Measurements from ENCODE around the gene C2CD4D.

Gene C2CD4D

GRCh38 chr1:151811181-151811580, 28.4 kb downstream of the C2CD4D start:
- no peak for DNase-seq

- no peak for DNase-seq
These were observed 29.5 kb downstream of the C2CD4D start for GRCh38 chr1:151809985-151810556.

GRCh38 chr1:151809290-151809984, 30.2 kb downstream of the C2CD4D start:
- no peak for DNase-seq

DNA sequence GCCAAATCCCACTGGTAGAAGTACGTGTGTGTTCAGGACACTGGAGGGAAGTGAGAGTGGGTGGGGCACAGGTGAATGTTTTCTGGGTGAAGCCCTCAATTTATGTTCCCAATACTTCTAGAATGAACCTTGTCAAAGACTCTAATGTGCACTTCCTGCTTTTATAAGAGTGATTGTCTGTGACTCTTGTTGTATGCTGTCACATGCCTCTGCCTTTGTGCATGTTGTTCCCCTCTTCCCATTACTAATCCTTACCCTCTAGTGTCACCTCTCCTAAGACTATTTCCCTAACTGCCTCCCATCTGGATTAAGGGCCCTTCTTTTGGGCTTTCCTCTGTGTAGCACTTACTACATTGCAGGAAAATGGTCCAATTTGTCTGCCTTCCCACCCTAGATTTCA, 31.9 kb downstream of the C2CD4D start:
- DNase-seq: no peak

DNA sequence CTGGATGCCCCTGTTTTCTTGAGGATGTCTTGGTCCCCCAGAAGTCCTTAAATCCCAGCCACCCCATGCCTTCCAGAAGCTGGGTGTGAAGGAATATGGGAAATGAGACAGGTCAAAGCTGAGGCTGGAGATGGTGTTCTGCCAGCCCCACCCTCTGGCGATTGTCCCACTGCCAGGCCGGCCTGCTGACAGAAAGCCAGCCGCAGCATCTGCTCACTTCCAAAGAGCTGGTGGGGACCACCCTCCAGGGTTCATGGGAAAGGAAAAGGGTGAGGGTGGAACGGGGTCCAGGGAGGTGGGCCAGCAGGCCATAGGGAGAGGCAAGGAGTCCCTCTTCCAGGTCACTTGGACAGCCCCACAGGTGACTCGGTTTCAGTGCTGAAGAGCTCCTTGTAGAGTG, 32.5 kb downstream of the C2CD4D start:
- no peak for DNase-seq

GRCh38 chr1:151806170-151806569, 33.5 kb downstream of the C2CD4D start:
- no peak for DNase-seq

DNA sequence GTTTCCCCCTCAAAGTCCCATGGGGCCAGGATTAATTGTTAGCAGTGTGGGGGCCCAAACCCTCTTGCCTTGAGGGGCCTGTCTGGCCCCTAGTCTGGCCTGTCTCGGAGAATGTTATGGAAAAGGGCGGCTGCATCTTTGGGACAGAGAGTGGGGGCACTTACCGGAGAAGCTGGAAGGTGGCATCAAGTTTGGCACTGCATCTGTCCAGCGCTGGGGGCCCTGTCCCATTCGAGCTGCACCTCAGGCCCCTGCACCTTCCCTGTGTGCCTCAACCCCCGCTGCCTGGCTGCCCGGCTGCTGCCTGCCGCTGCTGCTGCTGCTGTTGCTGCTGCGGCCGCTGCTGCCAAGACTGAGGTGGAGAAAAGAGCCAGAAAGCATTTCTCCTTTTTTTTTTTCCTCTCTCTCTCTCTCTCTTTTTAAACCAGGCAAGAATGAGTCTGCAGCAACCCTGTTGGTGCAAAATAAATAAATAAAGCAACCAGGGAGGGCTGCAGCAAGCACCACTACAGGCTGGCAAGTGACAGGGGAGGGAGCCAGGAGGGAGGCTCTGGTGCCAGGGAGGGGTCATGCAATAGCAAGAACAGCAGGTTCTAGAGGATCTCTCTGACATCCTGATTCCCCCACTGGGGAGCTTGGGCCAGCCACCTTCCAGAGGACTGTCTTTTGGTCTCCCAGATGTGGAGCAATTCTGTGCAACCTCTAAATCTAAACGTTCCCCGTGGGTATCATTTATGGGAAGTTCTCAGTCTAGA, 34.4 kb downstream of the C2CD4D start, which contains the start of gene LINGO4:
TSS of gene LINGO4 (minus strand) at position 354 of the 755 bp plus-strand sequence. CDS start 2,715 bp downstream, outside the sequence.
- no peak for DNase-seq

DNA sequence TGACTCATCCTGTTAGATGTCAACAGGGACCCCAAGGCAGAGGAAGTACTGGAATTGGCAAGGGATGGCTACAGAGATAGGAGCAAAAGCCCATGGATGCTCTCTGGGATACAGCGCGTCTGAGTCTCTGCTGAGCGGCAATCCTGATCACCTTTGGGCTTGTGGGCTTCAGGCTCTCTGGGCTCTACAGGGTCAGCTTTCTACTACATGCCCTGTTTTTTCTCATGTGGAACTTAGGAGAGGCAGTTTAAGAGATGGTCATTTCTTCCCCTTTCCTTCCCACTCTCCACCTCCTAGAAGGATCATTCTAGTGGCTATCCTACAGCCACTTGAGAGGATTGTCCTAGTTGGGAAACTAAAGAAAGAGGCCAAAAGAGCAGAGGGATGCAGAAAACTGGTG, 35.7 kb downstream of the C2CD4D start:
- no peak for DNase-seq

- DNase-seq: no peak
These were observed 36.5 kb downstream of the C2CD4D start for GRCh38 chr1:151803164-151803563.

DNA sequence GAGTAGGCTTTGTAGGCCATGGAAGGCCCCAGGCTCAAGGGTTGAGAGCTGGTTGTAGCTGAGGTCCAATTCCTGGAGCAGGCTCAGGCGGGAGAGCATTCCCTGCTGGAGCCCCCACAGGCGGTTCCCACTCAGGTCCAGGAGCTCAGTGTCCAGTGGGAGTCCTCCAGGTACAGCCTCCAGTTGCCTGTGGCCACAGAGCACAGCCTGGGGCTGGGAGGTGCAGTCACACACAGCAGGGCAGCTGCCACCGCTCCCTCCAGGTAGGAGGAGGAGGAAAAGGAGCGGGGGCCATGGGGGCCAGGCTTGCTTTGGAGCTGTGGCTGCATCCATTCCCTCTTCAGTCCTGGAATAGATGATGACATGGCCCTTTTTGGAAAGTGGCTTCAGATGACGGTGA, 37.2 kb downstream of the C2CD4D start:
- no peak for DNase-seq

- no peak for DNase-seq
These were observed 37.8 kb downstream of the C2CD4D start for GRCh38 chr1:151801846-151802245.

DNA sequence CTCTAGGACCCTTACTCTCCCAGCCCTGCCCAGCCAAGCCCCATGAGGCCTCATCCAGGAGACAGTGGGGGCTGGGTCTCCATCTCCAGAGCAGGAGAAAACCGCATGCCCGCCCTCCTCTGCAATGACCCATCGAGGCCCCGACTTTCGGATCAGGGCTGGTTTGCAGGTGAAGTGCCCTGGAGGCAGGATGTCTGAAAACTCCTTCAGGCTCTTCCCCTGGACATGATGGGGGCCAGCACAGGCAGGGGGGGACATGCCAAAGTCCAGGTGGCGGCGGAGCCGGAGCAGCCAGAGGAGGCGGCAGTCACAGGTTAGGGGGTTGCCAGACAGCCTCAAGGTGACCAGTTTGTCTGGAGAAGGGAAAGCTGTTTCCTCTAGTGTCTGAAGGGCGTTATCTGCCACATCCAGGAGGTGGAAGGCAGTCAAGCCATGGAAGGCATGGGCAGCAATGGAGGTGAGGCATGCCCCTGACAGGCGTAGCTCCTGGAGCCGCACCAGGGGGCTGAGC, 38.3 kb downstream of the C2CD4D start:
- DNase-seq: no peak

DNA sequence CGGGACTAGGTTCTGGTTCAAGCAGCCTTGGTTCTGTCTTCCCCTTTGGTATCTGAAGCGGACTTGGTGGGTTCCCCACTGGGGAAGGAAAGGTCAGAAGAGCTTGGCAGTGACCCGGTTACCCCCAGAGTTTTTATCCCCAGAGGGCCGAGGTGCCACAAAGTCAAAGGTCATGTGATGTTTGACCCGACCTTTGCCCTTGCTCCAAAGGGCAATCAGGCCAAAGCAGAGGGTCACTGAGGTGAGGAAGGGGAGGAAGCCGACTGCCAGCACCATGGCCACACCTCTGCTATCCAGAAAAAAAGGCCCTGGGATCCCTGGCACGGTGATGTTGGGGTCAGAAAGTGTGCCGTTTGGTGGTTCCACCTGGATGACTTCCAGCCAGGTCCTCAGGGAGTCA, 38.8 kb downstream of the C2CD4D start:
- no peak for DNase-seq

DNA sequence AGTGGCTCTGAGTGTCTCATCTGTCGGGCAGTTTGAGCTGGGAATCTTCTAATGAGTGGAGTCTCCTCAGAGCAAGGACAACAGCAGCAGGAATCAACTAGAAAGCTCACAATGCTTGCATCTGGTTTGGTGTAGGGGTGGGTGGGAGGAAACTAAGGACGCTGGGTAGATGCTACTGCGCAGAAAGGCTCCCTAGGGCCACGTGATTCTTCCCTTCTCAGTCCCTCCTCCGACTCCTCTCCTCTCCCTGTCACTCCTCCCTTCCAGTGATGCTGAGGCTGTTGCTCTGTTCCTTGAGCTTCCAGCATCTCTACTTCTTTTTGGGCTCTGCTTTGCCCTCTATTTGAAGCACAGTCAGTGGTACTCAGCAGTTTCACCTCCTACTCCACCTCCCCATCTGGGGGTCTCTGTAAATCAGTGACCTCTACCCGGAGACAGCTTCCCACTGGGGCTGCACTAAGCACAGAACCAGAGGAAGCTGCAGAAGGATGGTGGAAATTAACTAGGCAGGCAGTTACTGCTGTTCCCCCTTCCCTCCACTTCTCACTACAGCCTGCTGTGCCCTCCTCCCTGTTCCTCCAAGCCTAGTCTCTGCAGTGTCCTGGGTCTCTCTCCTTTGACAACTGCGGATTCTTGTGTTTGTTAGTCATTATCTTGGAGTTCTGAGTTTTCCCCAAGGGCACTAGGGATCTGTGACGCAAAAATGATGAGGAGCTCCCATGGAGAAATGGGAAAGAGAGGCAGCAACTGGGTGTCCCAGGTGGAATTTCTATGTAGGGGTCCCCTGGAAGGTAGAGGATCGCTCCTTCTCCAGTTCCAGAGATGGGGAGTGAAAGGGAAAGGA, 40.2 kb downstream of the C2CD4D start:
- no peak for DNase-seq

DNA sequence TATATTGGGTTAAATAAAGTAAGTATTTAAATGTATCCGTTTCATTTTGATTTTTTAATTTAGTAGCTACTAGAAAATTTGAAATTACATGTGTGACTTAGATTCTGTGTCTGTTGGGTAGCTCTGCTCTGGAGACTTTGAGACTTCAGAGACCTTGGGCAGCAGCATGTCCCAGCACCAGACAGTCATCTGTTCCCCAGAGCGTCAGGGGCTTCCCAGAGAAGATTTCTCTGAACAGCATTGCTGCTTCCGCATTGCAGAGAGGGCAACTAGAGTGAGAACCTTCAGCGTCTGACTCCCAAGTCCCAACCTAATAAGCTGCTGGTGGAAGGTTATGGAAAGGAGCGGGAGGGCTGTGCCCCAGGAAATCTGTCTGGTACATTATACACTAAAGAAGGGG, 41.0 kb downstream of the C2CD4D start:
- no peak for DNase-seq

- peak; percentile 44 for DNase-seq
These were observed 48.5 kb downstream of the C2CD4D start for GRCh38 chr1:151790940-151791651.

GRCh38 chr1:151790071-151790939, 49.3 kb downstream of the C2CD4D start, which contains the start of gene TDRKH:
Gene TDRKH (minus strand): TSS chr1:151790500. CDS start chr1:151783022, 7,478 bp downstream.
- DNase-seq: peak; percentile 98

Data from stimulated activated CD8-positive, alpha-beta memory T cell treated with anti-CD3 and anti-CD28 coated beads, Interleukin-4, amount 100 ng/mL, for 48 hours (primary cell).